ENCODE measurements around the gene PSMB10.
"Not testable (repeated sequence)": the region's sequence is repeated elsewhere in the genome, so short reads cannot be mapped to it uniquely, and the experiment has no call there.

PSMB10 gene

DNA sequence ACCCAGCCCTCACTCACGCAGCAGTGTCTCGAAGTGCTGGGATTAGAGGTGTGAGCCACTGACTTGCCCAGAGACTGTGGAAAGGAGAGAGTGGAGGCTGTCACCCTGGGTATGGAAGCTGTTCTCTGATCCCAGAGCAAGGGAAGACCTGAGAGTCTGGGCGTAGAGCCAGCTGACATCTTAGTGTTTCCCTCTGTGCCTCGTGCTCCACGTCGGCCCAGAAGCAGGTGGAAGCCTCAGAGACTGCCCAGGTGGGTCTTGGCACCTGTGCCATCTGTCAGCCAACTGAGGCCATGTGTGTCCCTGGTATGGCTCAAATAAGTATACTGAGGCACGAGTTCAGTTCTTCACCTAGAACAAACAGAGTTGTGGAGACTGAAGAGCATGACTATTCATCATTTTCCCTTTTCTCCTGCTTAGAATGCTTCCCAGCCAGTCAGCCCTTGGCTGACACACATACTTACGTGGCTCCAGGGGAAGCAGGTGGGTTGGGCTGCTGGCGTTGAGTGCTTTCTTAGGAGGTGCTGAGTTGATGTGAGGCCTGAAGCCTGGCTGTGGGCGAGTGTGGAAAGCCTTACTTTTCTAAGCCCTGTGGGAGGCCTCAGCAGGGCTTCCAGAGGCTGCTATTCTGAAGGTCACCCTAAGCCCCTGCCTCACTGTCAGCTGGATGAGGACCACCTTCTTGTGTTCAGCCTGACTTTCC lies 13.1 kb downstream of the PSMB10 start:
- no peak overlapping the region for H3K4me3 ChIP-seq (ENCODE audit: low read length in 2 of 2)
- peaks cover 16 to 22% of the 10 kb centered on the region in 2 donors for H3K36me3 ChIP-seq (ENCODE audit: control insufficient read depth in 2 of 2, insufficient read depth in 2 of 2, low read length in 2 of 2)
- peaks cover 41% of the 10 kb centered on the region for H3K4me1 ChIP-seq (ENCODE audit: control insufficient read depth, insufficient read depth, low read length)
- H3K9me3 ChIP-seq (ENCODE audit: control insufficient read depth in 2 of 2, low read length in 2 of 2): no peaks in the 10 kb centered on the region
- no peaks in the 10 kb centered on the region for H3K27me3 ChIP-seq (ENCODE audit: control insufficient read depth in 1 of 2, insufficient read depth in 2 of 2, low read length in 2 of 2)
- H3K9ac ChIP-seq (ENCODE audit: low read length in 2 of 2): no peak overlapping the region
- H3K27ac ChIP-seq (ENCODE audit: low read length): peak overlapping the region; percentile 31

DNA sequence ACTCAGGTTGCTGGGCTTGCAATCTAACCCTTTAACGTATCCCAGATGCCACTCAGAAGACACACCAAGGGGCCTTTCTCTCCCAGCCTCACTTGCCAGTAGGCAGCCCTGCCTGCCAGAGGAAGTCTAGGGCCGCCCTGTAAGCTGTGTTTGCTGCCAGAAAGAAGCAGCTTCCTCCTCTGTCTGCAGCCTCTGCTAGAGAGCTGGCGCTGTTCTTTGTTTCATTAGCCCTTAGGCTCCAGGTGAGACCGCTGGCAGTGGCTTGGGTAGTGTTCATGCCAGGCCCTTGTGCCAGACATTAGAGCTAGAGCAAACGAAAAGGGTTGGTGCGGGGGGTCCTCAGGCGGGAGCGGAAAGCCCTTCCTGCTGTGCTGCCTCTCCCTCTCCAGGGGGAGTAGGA lies 13.9 kb downstream of the PSMB10 start:
- peaks cover 47% of the 10 kb centered on the region for H3K4me1 ChIP-seq (ENCODE audit: control insufficient read depth, insufficient read depth, low read length)
- no peaks in the 10 kb centered on the region for H3K9me3 ChIP-seq (ENCODE audit: control insufficient read depth in 2 of 2, low read length in 2 of 2)
- H3K27ac ChIP-seq (ENCODE audit: low read length): no peak overlapping the region
- peak overlapping the region; percentile 10 to 42 for H3K9ac ChIP-seq (ENCODE audit: low read length in 2 of 2)
- H3K36me3 ChIP-seq (ENCODE audit: control insufficient read depth in 2 of 2, insufficient read depth in 2 of 2, low read length in 2 of 2): peaks cover 11 to 18% of the 10 kb centered on the region in 2 donors
- no peak overlapping the region for H3K4me3 ChIP-seq (ENCODE audit: low read length in 2 of 2)
- H3K27me3 ChIP-seq (ENCODE audit: control insufficient read depth in 1 of 2, insufficient read depth in 2 of 2, low read length in 2 of 2): no peaks in the 10 kb centered on the region

DNA sequence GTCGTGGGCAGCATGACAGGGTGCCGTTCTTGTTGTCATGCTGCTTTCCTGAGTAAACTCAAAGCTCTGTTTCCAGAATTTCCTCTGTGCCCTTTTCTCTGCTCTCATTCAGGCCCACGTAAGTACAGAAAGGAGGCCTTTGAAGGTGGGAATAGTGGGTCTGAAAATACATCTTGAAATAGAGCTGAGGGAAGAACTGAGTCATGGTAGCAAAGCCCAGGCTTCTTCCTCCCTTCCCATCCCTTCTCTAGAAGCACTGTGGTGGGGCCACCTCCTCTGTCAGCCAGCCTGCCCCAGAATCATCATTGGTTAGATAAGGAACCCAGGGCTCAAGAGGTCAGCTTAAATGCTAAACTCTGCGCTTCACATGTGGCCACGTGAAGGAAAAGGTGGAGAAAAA lies 14.4 kb downstream of the PSMB10 start:
- no peaks in the 10 kb centered on the region for H3K27me3 ChIP-seq (ENCODE audit: control insufficient read depth in 1 of 2, insufficient read depth in 2 of 2, low read length in 2 of 2)
- no peaks in the 10 kb centered on the region for H3K9me3 ChIP-seq (ENCODE audit: control insufficient read depth in 2 of 2, low read length in 2 of 2)
- peaks cover 7 to 14% of the 10 kb centered on the region in 2 donors for H3K36me3 ChIP-seq (ENCODE audit: control insufficient read depth in 2 of 2, insufficient read depth in 2 of 2, low read length in 2 of 2)
- peaks cover 52% of the 10 kb centered on the region for H3K4me1 ChIP-seq (ENCODE audit: control insufficient read depth, insufficient read depth, low read length)
- peak overlapping the region; percentile 10 to 21 for H3K9ac ChIP-seq (ENCODE audit: low read length in 2 of 2)
- H3K27ac ChIP-seq (ENCODE audit: low read length): no peak overlapping the region
- no peak overlapping the region for H3K4me3 ChIP-seq (ENCODE audit: low read length in 2 of 2)

DNA sequence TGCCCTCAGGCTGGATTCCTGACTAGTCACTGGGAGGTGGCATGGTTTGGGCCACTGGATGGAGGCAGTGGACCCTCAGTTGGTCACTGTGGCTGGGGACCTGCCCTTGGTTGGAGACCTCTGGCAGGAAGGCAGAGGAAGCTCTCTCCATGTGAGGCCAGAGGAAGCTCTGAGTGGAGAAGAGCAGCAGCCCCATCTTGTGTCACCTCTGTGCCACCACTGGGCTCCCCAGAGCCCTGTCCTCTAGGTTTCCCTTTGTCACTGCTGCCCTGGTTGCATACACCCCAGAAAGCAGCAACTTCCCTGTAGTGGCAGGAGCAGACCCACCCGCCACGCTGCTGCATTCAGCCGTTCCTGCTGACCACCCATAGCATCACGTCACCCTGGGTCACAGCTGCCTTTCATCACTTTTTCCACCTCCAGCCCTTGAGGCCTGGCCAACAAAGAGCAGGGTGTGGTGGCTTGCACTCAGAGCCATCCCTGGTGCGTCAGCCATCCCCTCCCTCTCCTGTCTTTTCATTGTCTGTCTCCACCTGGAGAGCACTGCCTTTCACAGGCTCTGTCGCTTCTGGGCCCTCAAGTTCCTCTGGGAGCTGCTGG lies 16.9 kb downstream of the PSMB10 start:
- peak overlapping the region; percentile 24 for H3K27ac ChIP-seq (ENCODE audit: low read length)
- H3K27me3 ChIP-seq (ENCODE audit: control insufficient read depth in 1 of 2, insufficient read depth in 2 of 2, low read length in 2 of 2): no peaks in the 10 kb centered on the region
- H3K36me3 ChIP-seq (ENCODE audit: control insufficient read depth in 2 of 2, insufficient read depth in 2 of 2, low read length in 2 of 2): peaks cover 7 to 18% of the 10 kb centered on the region in 2 donors
- no peaks in the 10 kb centered on the region for H3K9me3 ChIP-seq (ENCODE audit: control insufficient read depth in 2 of 2, low read length in 2 of 2)
- H3K4me1 ChIP-seq (ENCODE audit: control insufficient read depth, insufficient read depth, low read length): peaks cover 56% of the 10 kb centered on the region
- peak overlapping the region in 1 of 2 donors; percentile 47 for H3K9ac ChIP-seq (ENCODE audit: low read length in 2 of 2)
- no peak overlapping the region for H3K4me3 ChIP-seq (ENCODE audit: low read length in 2 of 2)

DNA sequence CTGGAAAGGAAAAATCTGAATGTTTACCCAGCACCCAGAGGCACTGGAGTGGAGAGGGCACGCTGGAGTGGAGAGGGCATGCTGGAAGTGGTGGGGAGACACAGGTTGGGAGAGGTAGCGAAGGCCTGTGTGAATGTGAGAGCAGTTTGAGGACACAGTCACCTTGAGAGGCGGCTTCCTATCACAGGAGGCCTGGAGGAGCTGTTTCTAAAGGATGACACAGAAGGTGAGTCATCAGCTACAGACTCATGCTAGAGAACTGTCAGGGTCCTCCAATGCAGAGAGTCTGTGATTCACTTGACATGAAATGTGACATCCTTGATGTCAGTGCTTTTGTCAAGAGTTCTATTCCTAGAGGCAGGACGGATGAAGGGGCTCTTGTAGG lies 18.8 kb downstream of the PSMB10 start:
- Histone ChIP-seq H3K9ac (ENCODE audit: low read length in 2 of 2) (peak overlapping the region; percentile 17 to 64), H3K36me3 (ENCODE audit: control insufficient read depth in 2 of 2, insufficient read depth in 2 of 2, low read length in 2 of 2) (peaks cover 4 to 13% of the 10 kb centered on the region in 2 donors), H3K27me3 (ENCODE audit: control insufficient read depth in 1 of 2, insufficient read depth in 2 of 2, low read length in 2 of 2) (no peaks in the 10 kb centered on the region), H3K27ac (ENCODE audit: low read length) (peak overlapping the region; percentile 71), H3K4me3 (ENCODE audit: low read length in 2 of 2) (peak overlapping the region in 1 of 2 donors; percentile 22), H3K4me1 (ENCODE audit: control insufficient read depth, insufficient read depth, low read length) (peaks cover 41% of the 10 kb centered on the region), H3K9me3 (ENCODE audit: control insufficient read depth in 2 of 2, low read length in 2 of 2) (no peaks in the 10 kb centered on the region)

DNA sequence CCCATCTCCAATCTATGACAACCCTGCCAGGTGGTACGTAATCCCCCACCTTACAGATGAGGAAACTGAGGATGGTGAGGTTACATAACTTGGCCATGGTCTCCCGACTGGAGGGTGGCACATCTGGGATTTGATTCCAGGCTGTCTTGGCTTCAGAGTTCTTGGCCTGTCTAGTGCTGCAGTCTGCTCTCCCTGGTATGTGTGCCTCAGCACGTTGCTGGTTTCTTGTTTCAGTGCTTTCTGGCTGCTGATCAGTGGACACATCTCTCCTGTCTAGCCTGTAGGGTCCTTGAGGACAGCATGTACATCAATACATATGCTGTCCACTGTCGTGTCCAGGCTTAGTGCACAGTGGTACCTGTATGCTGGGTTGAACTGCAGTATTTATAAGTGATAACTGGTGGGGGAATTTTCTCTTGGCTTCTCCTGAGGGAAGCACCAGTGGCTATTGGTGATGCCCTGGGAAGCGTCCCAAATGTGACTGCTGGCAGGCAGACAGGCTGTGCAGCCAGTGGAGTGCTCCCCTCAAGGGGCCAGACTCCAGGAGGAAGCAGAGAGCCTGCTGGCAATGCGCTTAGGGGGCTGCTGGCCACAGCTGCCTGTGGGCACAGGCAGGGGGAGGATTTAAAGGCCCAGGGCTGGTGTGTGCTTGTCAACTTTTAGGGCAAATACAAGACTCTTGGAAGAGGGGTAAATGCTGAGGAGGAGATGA lies 19.4 kb downstream of the PSMB10 start:
- Histone ChIP-seq H3K4me1 (ENCODE audit: control insufficient read depth, insufficient read depth, low read length) (peaks cover 37% of the 10 kb centered on the region), H3K27ac (ENCODE audit: low read length) (peak overlapping the region; percentile 71), H3K9ac (ENCODE audit: low read length in 2 of 2) (peak overlapping the region; percentile 17 to 64)

DNA sequence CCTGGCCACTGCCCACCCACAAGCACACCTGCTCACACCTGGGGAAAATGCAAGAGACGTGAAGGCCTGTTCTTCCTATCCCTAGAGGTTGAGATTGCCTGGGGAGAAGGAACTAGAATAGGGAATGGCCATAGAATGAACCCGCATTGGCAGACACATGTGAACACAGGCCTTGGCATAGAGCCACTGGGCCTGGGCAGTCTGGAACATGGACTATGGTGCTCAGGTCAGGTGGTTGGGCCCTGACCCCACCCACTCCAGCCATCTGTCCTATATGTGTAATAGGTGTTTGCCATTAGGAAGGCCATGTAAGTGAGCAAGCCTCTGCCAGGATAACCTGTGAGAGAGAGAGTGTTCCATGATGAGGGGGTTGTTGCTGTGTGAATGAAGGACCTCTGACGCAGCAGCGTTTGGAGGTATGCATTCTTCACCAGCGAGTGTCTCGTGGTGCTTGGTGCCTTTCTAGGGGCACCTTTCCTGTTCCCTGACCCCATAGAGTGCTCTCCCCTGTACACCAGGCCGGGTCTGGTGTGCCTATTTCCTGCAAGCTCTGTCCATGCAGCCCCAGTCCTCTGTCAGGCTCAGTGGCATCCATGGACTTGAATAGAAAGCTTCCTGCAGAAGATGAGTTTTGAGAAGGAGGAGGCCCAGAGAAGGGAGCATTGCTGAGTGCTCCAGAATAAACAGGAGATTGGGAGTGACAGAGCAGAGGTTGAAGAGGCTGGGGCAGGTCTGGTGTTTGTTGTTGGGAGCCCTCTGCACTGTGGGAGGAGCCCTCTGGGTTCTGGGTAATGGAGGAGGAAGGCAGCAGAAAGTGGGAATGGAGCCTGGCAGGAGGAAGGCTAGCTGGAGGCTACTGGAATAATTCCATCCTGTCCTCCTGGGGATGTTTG lies 20.6 kb downstream of the PSMB10 start:
- H3K36me3 ChIP-seq (ENCODE audit: control insufficient read depth in 2 of 2, insufficient read depth in 2 of 2, low read length in 2 of 2): peaks cover 13 to 15% of the 10 kb centered on the region in 2 donors
- H3K27ac ChIP-seq (ENCODE audit: low read length): peak overlapping the region; percentile 71
- no peak overlapping the region for H3K9ac ChIP-seq (ENCODE audit: low read length in 2 of 2)
- H3K9me3 ChIP-seq (ENCODE audit: control insufficient read depth in 2 of 2, low read length in 2 of 2): no peaks in the 10 kb centered on the region
- H3K4me3 ChIP-seq (ENCODE audit: low read length in 2 of 2): no peak overlapping the region
- H3K4me1 ChIP-seq (ENCODE audit: control insufficient read depth, insufficient read depth, low read length): peaks cover 35% of the 10 kb centered on the region
- H3K27me3 ChIP-seq (ENCODE audit: control insufficient read depth in 1 of 2, insufficient read depth in 2 of 2, low read length in 2 of 2): no peaks in the 10 kb centered on the region

More for the DNA sequence above, 19.4 kb downstream of the PSMB10 start:
- peaks cover 4 to 13% of the 10 kb centered on the region in 2 donors for H3K36me3 ChIP-seq (ENCODE audit: control insufficient read depth in 2 of 2, insufficient read depth in 2 of 2, low read length in 2 of 2)
- H3K27me3 ChIP-seq (ENCODE audit: control insufficient read depth in 1 of 2, insufficient read depth in 2 of 2, low read length in 2 of 2): no peaks in the 10 kb centered on the region
- no peaks in the 10 kb centered on the region for H3K9me3 ChIP-seq (ENCODE audit: control insufficient read depth in 2 of 2, low read length in 2 of 2)
- H3K4me3 ChIP-seq (ENCODE audit: low read length in 2 of 2): peak overlapping the region in 1 of 2 donors; percentile 22

DNA sequence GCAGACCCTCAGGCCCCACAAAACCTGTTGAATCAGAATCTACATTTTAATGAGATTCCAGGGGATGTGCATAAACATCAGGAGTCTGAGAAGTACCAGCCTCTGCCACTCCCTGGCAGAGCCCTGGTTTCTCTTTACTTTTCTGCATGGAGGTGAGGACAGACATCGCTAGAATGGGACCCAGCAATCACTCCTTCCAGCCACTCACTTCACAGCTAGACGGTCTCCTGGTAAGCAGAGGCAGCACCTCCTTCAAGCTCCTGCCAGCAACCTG lies 21.2 kb downstream of the PSMB10 start:
- not testable (repeated sequence) for H3K9ac ChIP-seq (ENCODE audit: low read length in 2 of 2); H3K9me3 ChIP-seq (ENCODE audit: control insufficient read depth in 2 of 2, low read length in 2 of 2); H3K4me3 ChIP-seq (ENCODE audit: low read length in 2 of 2); H3K27me3 ChIP-seq (ENCODE audit: control insufficient read depth in 1 of 2, insufficient read depth in 2 of 2, low read length in 2 of 2)
- Histone ChIP-seq H3K36me3 (ENCODE audit: control insufficient read depth in 2 of 2, insufficient read depth in 2 of 2, low read length in 2 of 2) (peaks cover 13 to 20% of the 10 kb centered on the region in 2 donors), H3K4me1 (ENCODE audit: control insufficient read depth, insufficient read depth, low read length) (peaks cover 35% of the 10 kb centered on the region), H3K27ac (ENCODE audit: low read length) (peak overlapping the region; percentile 71)

DNA sequence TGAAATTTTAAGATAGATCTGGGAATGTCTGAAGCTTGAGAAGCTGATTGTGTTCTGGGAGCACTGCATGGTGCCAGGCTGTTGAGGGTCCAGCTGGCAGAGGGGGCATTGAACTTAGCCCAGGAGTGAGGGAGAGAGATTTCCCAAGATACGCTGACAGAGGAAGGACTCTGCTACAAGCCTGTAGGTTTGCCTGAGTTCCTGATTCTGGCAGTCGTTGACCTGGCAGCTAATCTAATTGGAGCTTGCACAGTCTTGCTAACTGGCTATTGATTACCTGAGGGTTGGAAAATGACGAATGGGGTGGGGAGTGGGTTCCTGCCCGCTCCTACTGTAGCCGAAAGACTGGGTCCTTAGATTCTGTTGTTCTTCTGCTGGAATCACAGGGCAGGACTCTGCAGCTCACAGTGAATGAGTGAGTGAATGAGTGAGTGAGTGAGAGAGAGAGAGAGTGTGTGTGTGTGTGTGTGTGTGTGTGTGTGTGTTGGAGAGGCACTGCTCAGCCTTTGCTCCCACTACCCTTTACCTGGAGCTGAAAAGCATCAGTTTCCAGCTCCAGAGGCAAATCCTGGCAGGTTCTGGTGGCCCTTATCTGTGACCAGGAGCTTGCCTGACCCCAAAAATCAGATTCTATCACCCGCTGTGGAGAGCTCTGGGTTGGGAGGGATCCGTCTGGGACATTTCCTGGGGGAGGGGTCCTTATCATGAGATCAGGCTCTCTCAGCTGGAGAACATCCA lies 21.7 kb downstream of the PSMB10 start:
- Histone ChIP-seq H3K4me3 (ENCODE audit: low read length in 2 of 2) (no peak overlapping the region), H3K27ac (ENCODE audit: low read length) (no peak overlapping the region), H3K36me3 (ENCODE audit: control insufficient read depth in 2 of 2, insufficient read depth in 2 of 2, low read length in 2 of 2) (peaks cover 16 to 23% of the 10 kb centered on the region in 2 donors), H3K9ac (ENCODE audit: low read length in 2 of 2) (no peak overlapping the region), H3K27me3 (ENCODE audit: control insufficient read depth in 1 of 2, insufficient read depth in 2 of 2, low read length in 2 of 2) (no peaks in the 10 kb centered on the region), H3K4me1 (ENCODE audit: control insufficient read depth, insufficient read depth, low read length) (peaks cover 34% of the 10 kb centered on the region), H3K9me3 (ENCODE audit: control insufficient read depth in 2 of 2, low read length in 2 of 2) (no peaks in the 10 kb centered on the region)

DNA sequence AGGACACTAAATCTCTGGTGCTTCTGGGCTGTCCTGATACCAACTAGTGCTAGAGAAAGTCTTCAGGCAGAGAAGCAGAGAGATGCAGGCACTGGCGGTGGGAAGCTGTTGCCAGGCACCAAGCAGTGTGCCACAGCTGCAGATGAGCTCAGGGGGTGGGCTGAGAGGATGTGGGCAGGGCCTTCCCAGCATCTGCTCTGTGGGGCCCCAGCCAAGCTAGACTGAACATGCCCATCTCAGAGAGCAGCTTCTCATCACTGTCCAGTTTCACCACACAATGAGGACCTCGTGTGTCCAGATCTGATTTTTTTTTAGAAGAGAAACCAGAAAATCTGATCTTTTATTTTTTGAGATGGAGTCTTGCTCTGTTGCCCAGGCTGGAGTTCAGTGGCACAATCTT lies 26.5 kb downstream of the PSMB10 start:
- H3K27ac ChIP-seq (ENCODE audit: low read length): no peak overlapping the region
- no peaks in the 10 kb centered on the region for H3K4me1 ChIP-seq (ENCODE audit: control insufficient read depth, insufficient read depth, low read length)
- H3K4me3 ChIP-seq (ENCODE audit: low read length in 2 of 2): no peak overlapping the region
- H3K9ac ChIP-seq (ENCODE audit: low read length in 2 of 2): no peak overlapping the region
- peaks cover 23 to 25% of the 10 kb centered on the region in 2 donors for H3K36me3 ChIP-seq (ENCODE audit: control insufficient read depth in 2 of 2, insufficient read depth in 2 of 2, low read length in 2 of 2)
- H3K9me3 ChIP-seq (ENCODE audit: control insufficient read depth in 2 of 2, low read length in 2 of 2): no peaks in the 10 kb centered on the region
- H3K27me3 ChIP-seq (ENCODE audit: control insufficient read depth in 1 of 2, insufficient read depth in 2 of 2, low read length in 2 of 2): no peaks in the 10 kb centered on the region

Measured in stomach smooth muscle (tissue), 2 donors.